PC-3 (cell line): ENCODE measurements around the gene HERC2. TPM values are rescaled to one million over a fixed set of nuclear protein-coding genes. Genes with fewer than 3 reads are reported as not detected.
"Not testable (repeated sequence)": the region's sequence is repeated elsewhere in the genome, so short reads cannot be mapped to it uniquely, and the experiment has no call there.

Experiments
- ATAC-seq: fragments of 200-7000 bp; cut with Tn5 transposase; 2 replicates; pipeline ENCODE4 v1.9.1; 2020; ENCODE audit warnings: mild to moderate bottlenecking, moderate library complexity
- BruUV-seq: library from RNA; stranded (reverse); fragments of 400-500 nt; replicated peaks from 2 replicates; lab custom pipeline; 2021; lab: Mats Ljungman, UMichigan
- CTCF ChIA-PET: fragments of 300-600 bp; sonication (Branson Sonifier 250); formaldehyde crosslinking; loops from one replicate; lab custom pipeline; 2022; ENCODE audit warnings: antibody characterized with exemption; lab: Charles Lee
- POLR2A ChIA-PET: fragments of 300-600 bp; sonication (Branson Sonifier 250); formaldehyde crosslinking; loops from one replicate; lab custom pipeline; 2022; ENCODE audit warnings: antibody characterized with exemption; ENCODE audit not compliant: unreplicated experiment; lab: Charles Lee
- DNase-seq: peaks from one replicate; pipeline ENCODE4 v3.0.0-alpha.2; 2015
- H2AFZ ChIP-seq: fragments of 300-600 bp; sonication (generic); 2 replicates; pipeline ENCODE4 v1.6.0; 2016; ENCODE audit warnings: antibody characterized with exemption, low read length
- H3F3A ChIP-seq: fragments of 300-600 bp; sonication (generic); one replicate; pipeline ENCODE4 v1.6.0; 2017; ENCODE audit warnings: antibody characterized with exemption, low read length, control low read depth, mild to moderate bottlenecking; ENCODE audit not compliant: unreplicated experiment
- H3K27ac ChIP-seq: fragments of 300-600 bp; sonication (generic); 2 replicates; pipeline ENCODE4 v1.5.1; 2016; ENCODE audit warnings: mild to moderate bottlenecking, low read length
- H3K27me3 ChIP-seq: fragments of 300-600 bp; sonication (generic); 2 replicates; pipeline ENCODE4 v1.6.1; 2016; ENCODE audit warnings: low read length, mixed read lengths
- H3K36me3 ChIP-seq: fragments of 300-600 bp; sonication (generic); 2 replicates; pipeline ENCODE4 v1.6.1; 2016; ENCODE audit warnings: low read depth, mixed run types, low read length, mixed read lengths
- H3K4me1 ChIP-seq: fragments of 300-600 bp; sonication (generic); 2 replicates; pipeline ENCODE4 v1.5.1; 2016; ENCODE audit warnings: low read length; ENCODE audit not compliant: insufficient read depth
- H3K4me2 ChIP-seq: fragments of 300-600 bp; sonication (generic); 2 replicates; pipeline ENCODE4 v1.6.0; 2016; ENCODE audit warnings: low read length
- H3K4me3 ChIP-seq: fragments of 300-600 bp; sonication (generic); 2 replicates; pipeline ENCODE4 v1.5.1; 2016; ENCODE audit warnings: mild to moderate bottlenecking, low read length, mixed read lengths
- H3K79me2 ChIP-seq: fragments of 300-600 bp; sonication (generic); 2 replicates; pipeline ENCODE4 v1.6.1; 2017; ENCODE audit warnings: low read length, mixed read lengths
- H3K9ac ChIP-seq: fragments of 300-600 bp; sonication (generic); 2 replicates; pipeline ENCODE4 v1.6.0; 2016; ENCODE audit warnings: mild to moderate bottlenecking, low read length
- H3K9me2 ChIP-seq: fragments of 300-600 bp; sonication (generic); replicated peaks from 2 replicates; pipeline ENCODE4 v1.6.1; 2016; ENCODE audit warnings: mixed run types, low read length, mixed read lengths
- H3K9me3 ChIP-seq: fragments of 300-600 bp; sonication (generic); 2 replicates; pipeline ENCODE4 v1.6.1; 2016; ENCODE audit warnings: low read length, mixed read lengths
- H4K20me1 ChIP-seq: fragments of 300-600 bp; sonication (generic); 2 replicates; pipeline ENCODE4 v1.6.1; 2016; ENCODE audit warnings: low read length, mixed read lengths
- CTCF ChIP-seq: fragments of 300-600 bp; sonication (generic); conservative IDR thresholded peaks from 2 replicates; pipeline ENCODE4 v1.5.1; 2017; ENCODE audit warnings: antibody characterized with exemption, low read depth, mild to moderate bottlenecking, low read length
- EZH2 ChIP-seq: fragments of 300-600 bp; sonication (generic); IDR thresholded peaks from one replicate; pipeline ENCODE4 v1.6.1; 2017; ENCODE audit warnings: antibody characterized with exemption, mild to moderate bottlenecking, low read length; ENCODE audit not compliant: unreplicated experiment
- EZH2phosphoT487 ChIP-seq: fragments of 300-600 bp; sonication (generic); IDR thresholded peaks from 2 replicates; pipeline ENCODE4 v1.6.1; 2018; ENCODE audit warnings: mild to moderate bottlenecking, antibody characterized with exemption, low read length, borderline replicate concordance
- intact Hi-C: fragments of 100-400 bp; cut with micrococcal nuclease; formaldehyde crosslinking; loops from 2 replicates; pipeline ENCODE4 v1.9.0; 2023
- total RNA-seq: library from RNA; depleted of rRNA; stranded (reverse); fragments of >200 nt; gene quantifications from 2 replicates; pipeline ENCODE4 v1.2.3, GENCODE V29; 2014

HERC2 gene
- total RNA-seq, 1 experiment from 2014 or later: 45.9 TPM

- BruUV-seq, H3K36me3 ChIP-seq, H2AFZ ChIP-seq, POLR2A ChIA-PET, H3F3A ChIP-seq, H3K4me3 ChIP-seq, H3K79me2 ChIP-seq, H3K9me2 ChIP-seq, H4K20me1 ChIP-seq, intact Hi-C loops, CTCF ChIA-PET, H3K27me3 ChIP-seq, H3K9me3 ChIP-seq: not testable (repeated sequence)
- Histone ChIP-seq H3K4me2 (peak overlapping the region; percentile 64), H3K9ac (peak overlapping the region; percentile 74), H3K27ac (peak overlapping the region; percentile 95), H3K4me1 (peaks cover 18% of the 10 kb centered on the region)
- DNase-seq (peak; percentile 88), ATAC-seq (peak; percentile 84)
These were observed 124.3 kb downstream of the HERC2 start for GRCh38 chr15:28197694-28198093.

DNA sequence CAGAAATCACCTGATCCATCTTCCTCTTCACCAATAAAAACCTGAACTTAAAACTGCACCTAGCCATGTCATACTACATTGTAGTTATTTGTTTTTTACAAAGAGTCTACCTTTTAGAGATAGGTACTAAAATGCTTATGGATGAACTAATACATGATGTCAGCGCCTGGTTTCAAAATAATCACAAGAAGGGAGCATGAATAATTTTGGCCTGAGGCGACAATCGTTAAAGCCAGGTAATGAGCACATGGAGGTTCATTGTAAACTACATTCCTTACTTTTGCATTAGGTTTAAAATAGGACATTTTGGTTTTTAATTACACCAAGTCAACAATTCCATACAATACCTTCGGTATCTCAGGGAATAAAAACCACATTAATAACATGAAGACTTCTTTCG lies 125.4 kb downstream of the HERC2 start:
- DNase-seq, POLR2A ChIA-PET, H3K27ac ChIP-seq, H3K9me3 ChIP-seq, H3K79me2 ChIP-seq, H3K4me3 ChIP-seq, H3K9ac ChIP-seq, H3K9me2 ChIP-seq, ATAC-seq, CTCF ChIA-PET, H3K4me2 ChIP-seq, H4K20me1 ChIP-seq, H3K27me3 ChIP-seq, H3F3A ChIP-seq, intact Hi-C loops, H3K36me3 ChIP-seq, BruUV-seq, H2AFZ ChIP-seq: not testable (repeated sequence)
- peaks cover 18% of the 10 kb centered on the region for H3K4me1 ChIP-seq

- H3K4me2 ChIP-seq: no peak overlapping the region
- no peaks in the 10 kb centered on the region for H3K79me2 ChIP-seq
- no peak overlapping the region for H2AFZ ChIP-seq
- H3K27me3 ChIP-seq: no peaks in the 10 kb centered on the region
- H3K4me3 ChIP-seq: no peak overlapping the region
- TF ChIP-seq EZH2phosphoT487: no peak
- peaks cover 7% of the 10 kb centered on the region for H3K4me1 ChIP-seq
- H3K27ac ChIP-seq: no peak overlapping the region
- H3K9ac ChIP-seq: no peak overlapping the region
- no peaks in the 10 kb centered on the region for H3F3A ChIP-seq
- intact Hi-C loops: no loop called here
- CTCF ChIA-PET: no interaction called here
- no peaks in the 10 kb centered on the region for H4K20me1 ChIP-seq
- no peak for ATAC-seq
- POLR2A ChIA-PET: no interaction called here
- no peak for DNase-seq
- H3K9me2 ChIP-seq: no peaks in the 10 kb centered on the region
- no TSS peak for BruUV-seq
- H3K9me3 ChIP-seq: no peaks in the 10 kb centered on the region
- peaks cover 22% of the 10 kb centered on the region for H3K36me3 ChIP-seq
These were observed 129.2 kb downstream of the HERC2 start for GRCh38 chr15:28192772-28193171.

DNA sequence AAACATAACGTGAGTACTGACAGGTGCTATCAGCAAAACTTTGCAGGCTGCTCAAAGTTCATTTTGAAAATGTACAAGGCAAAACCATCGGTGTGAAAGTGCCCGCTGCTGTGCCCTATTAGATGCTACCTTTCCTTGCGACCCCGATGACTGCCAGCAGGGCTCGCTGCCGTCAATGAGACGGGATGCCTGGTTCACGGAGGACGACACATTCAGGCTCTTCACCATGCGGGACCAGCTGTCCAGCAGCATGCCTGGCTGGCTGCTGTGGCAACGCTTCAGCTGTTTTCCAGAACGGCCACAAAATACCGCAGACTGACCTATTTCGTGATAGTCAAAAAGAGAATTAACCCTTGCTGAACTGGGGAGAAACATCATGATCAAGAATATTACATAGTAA lies 130.1 kb downstream of the HERC2 start:
- CTCF ChIA-PET: no interaction called here
- no peaks in the 10 kb centered on the region for H3K9me2 ChIP-seq
- H3K9ac ChIP-seq: no peak overlapping the region
- no peaks in the 10 kb centered on the region for H3K27me3 ChIP-seq
- H3K4me3 ChIP-seq: no peak overlapping the region
- H3K9me3 ChIP-seq: no peaks in the 10 kb centered on the region
- POLR2A ChIA-PET: no interaction called here
- BruUV-seq: no TSS peak
- peaks cover 26% of the 10 kb centered on the region for H3K36me3 ChIP-seq
- no peak overlapping the region for H3K27ac ChIP-seq
- DNase-seq: no peak
- H2AFZ ChIP-seq: no peak overlapping the region
- no peak for ATAC-seq
- no peaks in the 10 kb centered on the region for H3K79me2 ChIP-seq
- no peaks in the 10 kb centered on the region for H3F3A ChIP-seq
- H3K4me1 ChIP-seq: no peaks in the 10 kb centered on the region
- no peak overlapping the region for H3K4me2 ChIP-seq
- H4K20me1 ChIP-seq: no peaks in the 10 kb centered on the region
- TF ChIP-seq CTCF: no peak
- TF ChIP-seq EZH2: no peak
- no peak for TF ChIP-seq EZH2phosphoT487
- intact Hi-C loops: no loop called here
